ENCODE results near the gene ADSS2.

ADSS2 gene

DNA sequence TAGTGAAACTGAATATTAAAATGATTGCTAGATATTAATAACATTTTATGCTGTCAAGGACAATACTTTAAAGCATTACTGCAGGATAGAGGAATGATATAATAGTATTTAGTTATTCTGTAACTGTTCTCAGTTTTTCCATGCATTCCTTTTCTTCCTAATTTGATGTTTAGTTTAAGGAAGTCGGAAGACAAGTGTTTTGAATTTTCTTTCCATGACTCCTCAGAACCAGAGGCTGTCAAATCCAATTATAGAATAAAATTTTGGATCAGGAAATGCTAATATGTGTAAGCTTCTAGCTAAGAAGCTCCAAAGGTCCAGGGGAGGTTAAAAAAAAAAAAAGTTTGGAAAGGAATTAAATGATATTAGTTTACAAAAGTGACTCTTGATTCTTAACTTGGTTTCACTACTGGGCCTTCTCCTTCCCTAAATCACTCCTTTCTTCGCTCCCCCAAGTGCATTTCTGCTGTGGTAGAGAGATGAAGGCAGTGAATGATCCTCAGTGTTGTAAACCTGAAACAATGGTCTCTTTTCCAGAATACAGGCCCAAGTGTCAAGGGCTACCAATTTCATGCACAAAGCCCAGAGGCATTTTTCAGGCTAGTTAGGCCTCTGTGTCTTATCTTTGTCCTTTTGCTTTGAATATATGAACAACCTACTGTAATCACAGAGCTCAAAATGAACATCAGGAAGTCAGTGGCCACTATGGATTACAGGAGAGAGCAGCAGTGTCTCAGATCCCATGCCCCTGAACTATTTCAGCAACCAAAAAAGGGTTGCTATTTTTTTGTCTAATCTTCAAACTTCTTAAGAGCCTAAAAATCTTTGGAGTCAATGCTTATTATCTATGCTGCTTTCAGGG lies 6.2 kb downstream of the ADSS2 start:
- no peak for DNase-seq

DNA sequence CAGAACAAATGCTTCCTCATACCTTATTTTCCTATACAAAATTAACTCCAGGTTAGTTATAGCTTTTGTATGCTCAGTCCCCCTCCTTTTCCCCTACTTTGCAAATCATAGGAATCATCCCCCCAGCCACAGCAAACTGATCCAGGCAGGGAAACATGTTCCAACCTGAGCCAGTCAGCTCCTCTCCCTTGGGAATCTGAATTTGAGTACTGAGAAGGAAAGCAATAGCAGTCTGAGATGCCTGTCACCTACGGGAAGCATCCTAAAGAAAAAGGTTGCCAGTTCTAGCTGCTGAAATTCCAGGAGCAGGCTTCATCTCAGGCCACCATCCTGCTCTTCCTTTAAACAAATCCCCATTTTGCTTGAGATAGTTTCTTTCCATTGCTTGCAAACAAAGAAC lies 6.9 kb downstream of the ADSS2 start:
- no peak for DNase-seq

DNA sequence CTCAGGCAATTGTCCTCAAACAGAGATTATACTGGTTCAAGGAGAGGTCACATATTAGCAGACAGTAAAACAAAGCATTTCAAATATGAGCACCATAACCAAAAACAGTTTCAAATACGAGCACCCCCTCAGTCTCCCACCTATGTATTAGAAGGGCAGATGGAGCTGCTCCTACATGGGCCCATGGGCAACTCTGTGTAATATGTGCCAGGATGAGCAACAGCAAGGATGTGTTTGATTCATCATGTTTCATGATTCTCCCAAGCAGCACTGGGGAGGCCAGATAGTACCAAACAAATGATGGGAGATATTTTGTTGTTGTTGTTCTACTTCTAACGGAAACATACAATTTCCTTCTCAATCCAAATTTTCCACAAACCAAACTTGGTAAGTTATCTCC lies 8.9 kb downstream of the ADSS2 start:
- no peak for DNase-seq

DNA sequence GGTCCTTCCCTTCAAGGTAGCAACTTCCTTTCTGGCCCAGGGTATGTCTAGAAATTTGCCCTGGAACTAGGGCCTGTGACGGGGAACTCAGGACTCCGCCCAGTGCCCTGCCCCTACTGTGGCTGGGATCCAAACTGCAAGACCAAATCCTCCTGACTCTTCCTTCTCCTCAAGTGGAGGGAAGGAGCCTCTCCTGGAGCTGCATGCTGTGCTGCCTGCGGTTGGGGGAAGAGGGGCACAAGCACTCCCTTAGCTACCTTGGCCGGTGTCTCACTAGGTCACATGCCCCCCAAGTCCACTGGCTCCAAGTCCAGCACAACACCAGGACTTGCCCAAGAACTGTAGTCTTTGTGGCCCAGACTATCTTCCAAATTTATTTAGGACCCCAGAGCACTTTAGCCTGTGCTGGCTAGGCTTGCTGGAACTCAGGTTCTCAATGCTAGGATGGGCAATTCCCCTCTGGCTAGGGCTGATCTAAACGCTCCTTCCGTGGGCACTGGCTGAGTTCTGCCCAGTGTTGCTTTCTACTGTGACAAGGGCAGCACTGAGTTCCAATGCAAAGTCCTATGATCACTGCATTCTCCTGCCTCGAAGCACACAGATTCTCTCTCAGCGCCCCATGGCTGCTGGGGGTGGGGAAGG lies 12.2 kb downstream of the ADSS2 start:
- no peak for DNase-seq

DNA sequence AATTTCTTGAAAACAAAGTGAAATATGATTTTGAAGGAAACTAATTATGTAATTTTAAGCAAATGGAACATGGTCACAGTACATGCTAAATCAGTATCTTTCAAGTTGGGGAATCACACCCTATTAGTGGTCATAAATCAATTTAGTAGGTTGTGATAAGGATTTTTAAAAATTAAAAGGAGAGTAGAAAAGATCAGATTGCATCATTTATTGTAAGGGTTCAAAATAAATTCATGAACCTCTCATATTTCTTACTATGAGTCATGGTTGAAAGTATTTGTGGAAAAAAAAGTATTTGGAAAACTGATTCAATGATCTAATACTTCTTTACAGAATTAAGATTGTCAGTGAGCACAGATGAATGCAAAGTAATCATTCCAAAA lies 14.6 kb downstream of the ADSS2 start:
- no peak for DNase-seq

DNA sequence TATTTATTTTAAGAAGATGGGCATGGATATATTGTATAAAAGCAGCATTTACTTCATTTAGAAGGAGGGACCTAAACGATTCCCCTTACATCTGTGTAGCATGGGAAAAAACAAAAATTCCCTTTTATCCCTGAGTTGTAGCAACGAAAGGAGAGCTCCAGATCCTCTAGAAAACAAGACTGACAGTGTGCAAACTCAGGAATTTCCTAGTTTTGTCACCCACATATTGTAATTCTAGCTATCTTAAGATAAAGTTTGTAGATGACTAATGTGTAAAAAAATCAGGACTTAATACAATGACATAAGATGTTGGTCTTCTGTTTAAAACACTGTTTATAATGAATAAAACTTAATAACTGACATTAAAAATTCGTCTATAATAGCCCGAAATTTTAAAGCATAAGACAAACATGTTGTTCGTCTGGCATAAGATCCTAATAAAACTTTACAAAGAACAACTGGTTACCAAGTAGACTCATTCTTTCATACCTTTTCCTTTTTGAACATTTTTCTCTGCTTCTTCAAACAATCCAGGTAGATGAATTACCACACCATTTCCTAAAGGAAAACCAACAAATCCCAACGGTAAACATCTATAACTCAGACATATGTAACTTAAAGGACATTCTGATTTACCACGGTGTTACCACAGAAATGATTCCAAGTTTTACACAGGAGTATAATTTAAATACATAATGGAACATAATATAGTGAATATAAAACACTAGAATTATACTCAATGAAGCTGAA lies 15.2 kb downstream of the ADSS2 start:
- no peak for DNase-seq

DNA sequence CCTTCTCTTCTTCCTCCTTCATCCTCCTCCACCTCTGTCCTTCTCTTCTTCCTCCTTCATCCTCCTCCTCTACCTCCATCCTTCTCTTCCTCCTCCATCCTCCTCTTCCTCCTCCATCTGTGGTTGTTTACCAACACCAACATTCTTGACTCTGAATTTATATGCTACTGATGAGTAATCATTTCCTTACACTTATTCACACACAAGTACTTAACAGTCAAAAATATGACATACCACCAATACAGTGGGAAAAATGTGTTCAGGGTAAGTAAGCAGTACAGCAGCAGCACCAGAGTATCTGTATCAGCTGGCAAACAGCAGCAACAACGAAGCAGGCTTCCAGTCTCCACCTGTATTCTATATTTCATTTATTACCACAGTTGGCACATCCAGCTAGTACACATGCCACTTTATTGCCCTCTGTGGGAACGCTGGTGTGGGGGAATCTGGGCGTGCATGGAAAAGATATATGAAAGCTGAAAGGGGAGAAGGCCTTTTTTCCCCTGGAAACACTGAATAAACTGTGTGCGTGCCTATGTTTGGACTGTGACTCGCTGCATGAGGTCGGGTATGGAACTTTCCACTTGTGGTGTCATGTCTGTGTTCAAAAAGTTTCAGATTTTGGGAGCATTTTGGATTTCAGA lies 16.0 kb downstream of the ADSS2 start:
- no peak for DNase-seq

DNA sequence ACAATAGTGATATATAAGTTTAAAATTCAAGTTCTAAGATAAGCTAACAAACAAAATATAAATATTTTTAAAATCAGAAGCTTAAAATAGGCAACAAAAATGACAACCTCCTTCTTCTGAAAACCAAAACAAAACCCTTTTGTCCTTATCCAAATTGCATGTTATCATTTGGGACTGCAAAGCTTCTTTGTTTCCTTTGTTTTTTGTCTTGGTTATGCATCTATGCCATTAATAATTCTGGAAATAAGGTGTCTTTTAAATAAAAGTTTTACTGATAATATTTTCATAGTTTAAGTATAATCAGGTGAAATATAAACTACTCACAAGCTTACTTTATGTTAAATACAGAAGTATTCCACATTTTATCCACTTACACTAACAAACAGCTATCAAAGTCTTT lies 20.5 kb downstream of the ADSS2 start:
- DNase-seq, result no peak

DNA sequence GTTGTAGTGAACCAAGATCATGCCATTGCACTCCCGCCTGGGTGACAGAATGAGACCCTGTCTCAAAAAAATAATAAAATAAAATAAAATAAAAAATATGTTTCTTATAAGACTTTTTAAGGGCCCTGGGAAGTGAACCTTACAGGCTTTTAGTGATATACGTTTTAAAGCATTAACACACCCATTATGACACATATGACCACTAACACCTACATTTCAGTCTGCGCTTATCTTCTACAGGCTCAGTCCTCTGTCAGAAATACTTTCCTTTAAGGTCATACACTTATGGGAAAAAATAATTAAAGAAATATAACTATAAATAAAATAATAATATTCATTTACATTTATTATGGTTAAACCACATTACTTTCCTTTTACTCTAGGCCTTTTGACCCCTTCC lies 21.9 kb downstream of the ADSS2 start:
- DNase-seq, result no peak

DNA sequence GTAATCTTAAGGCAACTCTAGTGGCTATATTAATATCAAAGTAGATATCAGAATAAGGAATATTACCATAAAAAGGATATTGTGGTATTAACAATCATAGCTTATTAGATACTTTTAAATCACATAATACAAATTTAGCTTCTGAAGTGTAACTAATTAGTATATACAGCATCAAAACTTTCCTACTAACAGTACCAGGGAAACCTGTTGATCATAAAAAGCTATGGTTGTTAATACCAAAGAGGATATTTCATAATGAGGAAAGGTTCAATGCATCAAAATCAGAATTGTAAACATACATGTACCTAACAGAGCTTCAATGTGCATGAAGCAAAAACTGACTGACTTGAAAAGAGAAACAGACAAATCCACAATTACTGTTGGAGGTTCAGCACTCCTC lies 24.1 kb downstream of the ADSS2 start:
- DNase-seq, result no peak

DNA sequence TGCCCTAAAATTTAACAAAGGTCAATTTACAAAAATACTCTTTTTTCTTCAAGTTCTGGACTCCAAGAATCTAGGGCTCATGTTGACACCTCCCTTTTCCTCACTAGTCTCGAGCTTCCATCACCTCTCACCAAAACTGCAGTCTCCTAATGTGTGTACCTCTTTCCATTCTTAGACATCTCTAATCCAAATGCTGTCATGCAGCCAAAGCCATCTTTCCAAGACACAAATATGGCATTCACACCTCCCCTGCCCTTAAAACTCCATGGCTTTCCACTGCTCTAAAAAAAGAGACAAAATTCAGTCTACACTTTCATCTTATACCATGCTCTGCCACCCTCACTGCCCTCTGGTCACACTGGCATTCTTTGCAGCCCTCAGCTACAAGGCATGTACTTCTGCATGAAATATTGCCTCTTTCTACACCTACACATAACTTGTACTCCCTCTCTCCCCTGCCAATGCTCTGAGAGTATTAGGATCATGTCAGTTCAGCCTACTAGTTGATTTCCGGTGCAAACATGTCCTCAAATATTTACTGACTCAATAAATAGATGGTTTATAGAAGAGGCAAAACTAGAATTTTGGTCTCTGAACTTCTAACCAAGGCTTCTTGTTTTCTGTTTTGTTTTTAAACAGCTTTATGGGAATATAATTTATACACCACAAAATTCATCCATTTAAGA lies 26.9 kb downstream of the ADSS2 start:
- DNase-seq, result no peak

DNA sequence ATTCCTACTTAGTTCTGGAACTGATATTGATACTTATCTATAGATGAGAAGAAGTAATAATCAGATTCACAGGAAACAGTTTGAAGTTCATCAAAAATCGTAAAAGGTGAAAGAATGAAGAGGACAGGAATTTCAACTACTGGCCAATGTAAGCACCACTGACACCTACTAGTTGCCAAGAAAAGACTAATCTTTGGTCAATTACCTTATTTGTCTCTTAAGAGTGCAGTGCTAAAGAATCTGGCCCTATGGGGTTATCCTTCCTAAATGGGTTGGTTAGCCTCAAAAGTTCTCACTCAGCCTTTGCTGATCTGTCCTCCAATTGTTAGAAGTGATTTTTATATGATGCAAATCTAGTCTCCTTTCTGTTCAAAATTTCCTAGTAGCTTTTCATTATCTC lies 29.5 kb downstream of the ADSS2 start:
- DNase-seq, result no peak

DNA sequence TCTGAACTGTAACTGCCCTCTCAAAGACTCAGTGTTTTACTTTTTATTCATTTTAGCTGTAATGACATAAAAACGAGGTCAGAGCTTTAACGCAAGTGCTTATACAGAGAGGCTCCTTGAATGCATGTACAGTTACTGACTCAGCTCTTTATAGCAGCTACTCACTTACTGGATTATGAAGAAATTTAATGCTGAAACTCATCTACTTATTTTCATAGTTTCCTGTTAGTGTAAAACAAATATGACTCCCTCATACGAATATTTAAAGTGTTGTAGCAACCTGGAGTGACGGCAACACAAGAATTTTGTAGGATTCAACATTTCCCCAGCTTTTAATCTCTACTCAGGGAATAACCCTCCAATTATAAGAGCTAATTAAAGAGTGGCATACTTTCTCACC lies 32.7 kb downstream of the ADSS2 start:
- DNase-seq, result no peak

DNA sequence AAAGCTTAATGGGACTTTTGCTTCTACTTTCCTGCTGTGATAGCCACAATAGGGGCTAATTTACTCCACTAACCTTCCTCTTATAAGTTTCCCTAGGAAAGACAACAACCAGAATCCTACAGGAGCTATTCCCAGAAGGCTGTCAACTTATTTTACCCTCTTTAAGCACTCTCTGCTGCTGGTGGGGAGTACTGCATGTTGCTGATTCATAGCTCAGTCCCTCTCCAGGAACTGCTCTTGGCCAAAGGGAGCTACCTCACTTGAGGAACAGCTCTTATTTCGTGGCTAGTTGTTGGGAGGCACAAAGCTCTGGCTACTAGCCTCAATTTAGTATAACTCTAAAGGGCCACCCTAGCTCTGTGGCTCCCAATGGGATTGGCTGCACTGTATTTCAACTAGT lies 37.2 kb downstream of the ADSS2 start:
- no peak for DNase-seq

DNA sequence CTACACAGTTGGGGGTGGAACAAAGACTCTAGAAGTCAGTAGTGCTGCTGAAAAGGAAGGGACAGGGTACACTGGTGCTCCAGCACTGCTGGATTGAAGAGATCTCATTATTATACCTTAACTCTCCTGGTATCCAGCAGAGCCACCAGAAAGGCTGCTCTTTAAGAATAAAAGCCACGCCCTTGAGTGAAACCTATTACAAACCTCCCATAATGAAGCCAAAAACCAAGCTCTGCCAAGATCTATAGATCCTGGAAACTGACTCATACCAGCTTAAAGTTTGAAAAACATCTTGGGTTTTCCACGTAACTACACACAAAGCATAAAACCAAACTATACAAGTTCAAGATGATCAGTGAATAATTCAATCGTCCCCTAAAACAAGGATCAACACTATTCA lies 38.0 kb downstream of the ADSS2 start:
- no peak for DNase-seq

DNA sequence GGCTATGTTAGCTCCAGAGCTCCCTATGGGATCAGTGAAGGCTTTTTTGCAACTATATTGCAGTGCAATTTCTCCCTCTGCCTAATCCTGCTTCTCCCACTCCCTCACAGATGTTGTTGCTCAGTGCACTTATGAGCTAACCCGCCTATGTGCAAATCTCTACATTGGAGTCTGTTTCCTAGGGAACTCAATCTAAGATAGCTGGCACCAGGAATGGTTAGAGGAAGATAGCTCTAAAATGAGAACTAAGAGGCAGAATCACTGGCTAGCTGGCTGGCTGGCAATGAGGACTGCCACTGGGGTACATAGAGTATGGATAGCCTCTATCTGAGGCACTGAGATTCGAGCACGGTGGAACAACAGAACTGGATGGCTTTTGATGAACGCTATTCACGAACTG lies 39.5 kb downstream of the ADSS2 start:
- DNase-seq, result no peak

DNA sequence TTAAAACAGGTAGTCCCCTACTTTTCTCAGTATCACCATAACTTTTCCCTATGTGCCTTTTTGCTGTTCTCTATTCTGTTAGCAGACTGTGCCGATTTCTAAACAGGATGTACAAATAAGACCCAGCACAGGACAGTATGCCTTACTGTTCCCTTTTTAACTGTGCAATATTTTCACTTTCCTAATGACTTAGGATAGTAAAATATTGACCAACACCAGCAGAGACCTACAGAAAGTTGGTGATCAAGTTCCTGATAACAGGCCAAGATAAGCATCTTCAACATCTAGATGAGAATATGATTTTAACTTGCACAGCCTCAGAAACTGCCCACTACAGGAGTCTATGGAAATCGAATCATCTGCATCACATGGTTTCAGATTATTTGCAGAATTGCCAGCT lies 42.0 kb downstream of the ADSS2 start:
- DNase-seq, result no peak

DNA sequence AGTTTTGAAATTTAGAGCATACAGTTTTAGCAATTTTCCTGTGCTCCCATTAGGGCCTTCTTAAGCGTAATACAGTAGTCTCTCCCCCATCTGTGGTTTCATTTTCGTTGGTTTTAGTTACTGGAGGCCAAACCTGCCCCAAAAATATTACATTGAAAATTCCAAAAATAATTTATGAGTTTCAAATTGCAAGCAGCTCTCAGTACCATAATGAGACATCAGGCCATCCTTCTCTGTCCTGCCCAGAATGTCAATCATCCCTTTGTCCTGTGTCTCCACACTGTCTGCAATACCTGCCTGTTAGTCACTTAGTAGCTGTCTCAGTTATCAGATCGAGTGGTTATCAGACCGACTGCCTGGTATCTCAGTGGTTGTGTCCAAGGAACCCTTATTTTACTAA lies 45.4 kb downstream of the ADSS2 start:
- DNase-seq, result no peak

DNA sequence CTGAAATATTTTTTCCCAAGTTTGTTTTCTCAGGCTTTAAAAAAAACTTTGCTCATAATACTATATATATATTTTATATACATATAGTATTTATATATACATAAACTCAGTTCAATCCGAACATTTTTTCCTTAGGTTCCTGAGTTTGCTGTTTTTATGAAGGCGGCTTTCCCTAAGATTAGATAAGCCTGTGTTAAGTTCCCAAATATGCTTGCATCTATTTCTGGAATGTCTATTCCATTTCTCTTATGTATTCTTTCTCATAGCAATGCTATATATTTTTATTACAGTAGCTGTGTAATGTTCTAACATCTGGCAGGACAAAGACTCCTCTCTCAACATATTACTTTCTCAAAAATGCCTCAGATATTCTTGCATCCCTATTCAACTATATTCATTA lies 45.9 kb downstream of the ADSS2 start:
- DNase-seq, result no peak

DNA sequence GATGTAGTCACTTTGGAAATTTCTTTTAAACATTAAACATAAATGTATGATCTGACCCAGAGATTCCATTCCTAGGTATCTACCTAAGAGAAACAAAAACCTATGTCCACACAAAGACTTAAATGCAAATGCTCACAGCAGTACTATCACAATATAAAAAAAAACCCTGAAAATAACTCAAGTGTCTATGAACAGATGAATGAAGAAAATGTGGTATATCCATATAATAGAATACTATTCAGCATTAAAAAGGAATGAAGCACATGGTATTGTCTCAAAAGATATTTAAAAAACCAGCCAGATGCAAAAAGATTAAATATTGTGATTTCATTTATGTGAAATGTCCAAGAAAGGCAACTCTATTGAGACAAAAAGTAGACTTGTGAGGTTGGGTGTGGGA lies 48.3 kb downstream of the ADSS2 start:
- DNase-seq, result no peak

DNA sequence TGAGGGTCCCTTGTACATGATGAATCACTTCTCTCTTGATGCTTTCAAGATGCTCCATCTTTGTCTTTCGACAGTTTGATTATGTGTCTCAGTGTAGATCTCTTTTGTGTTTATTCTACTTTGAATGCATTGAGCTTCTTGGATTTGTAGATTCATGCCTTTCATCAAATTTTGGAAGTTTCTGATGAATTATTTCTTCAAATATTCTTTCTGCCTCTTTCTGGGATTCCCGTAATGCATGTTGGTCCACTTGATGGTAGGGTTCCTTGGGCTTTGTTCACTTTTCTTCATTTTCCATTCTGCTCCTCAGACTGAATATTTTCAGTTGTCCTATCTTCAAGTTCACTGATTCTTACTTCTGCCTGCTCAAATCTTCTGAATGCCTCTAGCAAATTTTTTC lies 50.7 kb downstream of the ADSS2 start:
- DNase-seq, result no peak

DNA sequence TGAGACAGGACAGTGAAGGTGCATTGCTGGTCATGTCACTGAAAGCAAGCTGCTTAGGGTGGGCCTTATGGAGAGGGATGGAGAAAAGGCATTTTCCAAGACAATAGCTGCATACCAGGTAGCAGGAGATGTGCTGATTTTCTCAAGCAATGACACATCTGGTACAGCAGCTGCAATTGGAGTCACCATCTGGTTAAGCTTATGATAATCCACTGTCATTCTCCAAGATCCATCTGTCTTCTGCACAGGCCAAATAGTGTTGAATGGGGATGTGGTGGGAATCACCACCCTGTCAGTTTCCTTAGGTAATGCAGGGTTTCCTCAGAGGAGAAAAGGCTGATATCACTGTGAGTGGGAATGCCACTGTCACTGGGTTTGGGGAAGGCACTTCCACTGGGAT lies 54.6 kb downstream of the ADSS2 start:
- no peak for DNase-seq

DNA sequence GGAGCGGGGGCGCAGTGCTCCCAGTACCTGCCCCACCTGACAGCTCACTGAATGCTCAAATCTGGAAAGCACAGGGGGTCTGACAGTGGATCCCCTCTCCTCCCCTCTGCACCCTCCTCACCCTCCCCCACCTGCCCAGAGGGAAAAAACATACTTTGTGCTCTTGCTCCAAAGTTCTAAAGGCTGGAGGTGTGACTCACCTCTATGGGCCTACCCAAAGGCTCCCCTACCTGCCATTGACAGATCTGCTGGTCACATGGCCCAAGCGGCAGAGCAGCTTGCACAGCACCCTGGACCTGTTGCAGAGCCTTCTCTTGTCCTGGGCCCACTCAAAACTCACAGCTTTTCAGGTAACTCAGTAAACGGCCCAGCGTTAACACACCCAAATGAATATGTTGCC lies 55.7 kb downstream of the ADSS2 start:
- no peak for DNase-seq
